Testis (tissue), 2 donors: ENCODE results near the gene SPINT1.

ENCODE experiments used
- POLR2A ChIP-seq: fragments of 450-650 bp; IDR thresholded peaks from one replicate; pipeline ENCODE4 v1.6.1; 2017; ENCODE audit warnings: antibody characterized with exemption, mild to moderate bottlenecking, moderate library complexity
- TF ChIP-seq, protein P1 (sequence below), 3 experiments: fragments of 450-650 bp in 2 of 3; fragments of 200-600 bp in 1 of 3; sonication (generic) in 1 of 3; IDR thresholded peaks; one replicate each; pipeline ENCODE4 v1.5.1; 2016 to 2019; ENCODE audit warnings: antibody characterized with exemption in 3 of 3, mild to moderate bottlenecking in 2 of 3, moderate library complexity in 1 of 3

DNA sequence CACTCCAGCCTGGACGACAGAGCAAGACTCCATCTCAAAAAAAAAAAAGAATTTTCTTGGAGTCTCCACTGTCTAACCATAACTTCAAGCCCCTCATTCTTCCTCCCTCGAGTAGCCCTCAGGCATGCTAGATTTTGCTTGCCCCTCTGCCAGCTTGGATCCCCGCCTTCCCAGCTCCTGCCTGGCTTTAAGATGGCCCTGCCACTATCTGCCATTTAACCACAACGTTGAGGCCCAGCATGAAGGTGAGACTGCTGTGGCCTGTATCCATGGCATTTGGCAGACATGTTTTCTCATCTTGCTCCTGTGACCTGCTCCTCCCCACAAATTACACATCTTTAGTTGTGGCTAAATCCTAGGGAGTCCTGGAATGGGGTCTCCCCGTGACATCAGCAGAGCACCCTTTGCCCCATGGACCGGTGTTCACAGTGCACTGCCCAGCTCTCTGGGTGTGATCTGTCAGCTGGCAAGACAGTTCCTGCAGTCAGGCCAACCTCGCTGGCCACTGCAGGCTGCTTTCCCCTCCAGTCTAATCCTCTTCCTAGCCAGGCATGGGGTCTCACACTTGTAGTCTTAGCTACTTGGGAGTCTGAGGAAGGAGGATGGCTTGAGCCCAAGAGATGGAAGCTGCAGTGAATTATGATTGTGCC lies 60.8 kb downstream of the SPINT1 start:
- no peak for TF ChIP-seq POLR2A
- TF ChIP-seq, protein P1, sequence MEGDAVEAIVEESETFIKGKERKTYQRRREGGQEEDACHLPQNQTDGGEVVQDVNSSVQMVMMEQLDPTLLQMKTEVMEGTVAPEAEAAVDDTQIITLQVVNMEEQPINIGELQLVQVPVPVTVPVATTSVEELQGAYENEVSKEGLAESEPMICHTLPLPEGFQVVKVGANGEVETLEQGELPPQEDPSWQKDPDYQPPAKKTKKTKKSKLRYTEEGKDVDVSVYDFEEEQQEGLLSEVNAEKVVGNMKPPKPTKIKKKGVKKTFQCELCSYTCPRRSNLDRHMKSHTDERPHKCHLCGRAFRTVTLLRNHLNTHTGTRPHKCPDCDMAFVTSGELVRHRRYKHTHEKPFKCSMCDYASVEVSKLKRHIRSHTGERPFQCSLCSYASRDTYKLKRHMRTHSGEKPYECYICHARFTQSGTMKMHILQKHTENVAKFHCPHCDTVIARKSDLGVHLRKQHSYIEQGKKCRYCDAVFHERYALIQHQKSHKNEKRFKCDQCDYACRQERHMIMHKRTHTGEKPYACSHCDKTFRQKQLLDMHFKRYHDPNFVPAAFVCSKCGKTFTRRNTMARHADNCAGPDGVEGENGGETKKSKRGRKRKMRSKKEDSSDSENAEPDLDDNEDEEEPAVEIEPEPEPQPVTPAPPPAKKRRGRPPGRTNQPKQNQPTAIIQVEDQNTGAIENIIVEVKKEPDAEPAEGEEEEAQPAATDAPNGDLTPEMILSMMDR (IDR thresholded peaks at IDR 0.05), result no peak
